HG03565 (cell line): ENCODE data around the gene ANG.
"Not testable (repeated sequence)": the region's sequence is repeated elsewhere in the genome, so short reads cannot be mapped to it uniquely, and the experiment has no call there.

Source experiments
- ATAC-seq: cut with Tn5 transposase; IDR thresholded peaks from one replicate; pipeline ENCODE4 v1.9.1; 2021; ENCODE audit warnings: mild to moderate bottlenecking, moderate library complexity; ENCODE audit not compliant: unreplicated experiment

ANG gene

DNA sequence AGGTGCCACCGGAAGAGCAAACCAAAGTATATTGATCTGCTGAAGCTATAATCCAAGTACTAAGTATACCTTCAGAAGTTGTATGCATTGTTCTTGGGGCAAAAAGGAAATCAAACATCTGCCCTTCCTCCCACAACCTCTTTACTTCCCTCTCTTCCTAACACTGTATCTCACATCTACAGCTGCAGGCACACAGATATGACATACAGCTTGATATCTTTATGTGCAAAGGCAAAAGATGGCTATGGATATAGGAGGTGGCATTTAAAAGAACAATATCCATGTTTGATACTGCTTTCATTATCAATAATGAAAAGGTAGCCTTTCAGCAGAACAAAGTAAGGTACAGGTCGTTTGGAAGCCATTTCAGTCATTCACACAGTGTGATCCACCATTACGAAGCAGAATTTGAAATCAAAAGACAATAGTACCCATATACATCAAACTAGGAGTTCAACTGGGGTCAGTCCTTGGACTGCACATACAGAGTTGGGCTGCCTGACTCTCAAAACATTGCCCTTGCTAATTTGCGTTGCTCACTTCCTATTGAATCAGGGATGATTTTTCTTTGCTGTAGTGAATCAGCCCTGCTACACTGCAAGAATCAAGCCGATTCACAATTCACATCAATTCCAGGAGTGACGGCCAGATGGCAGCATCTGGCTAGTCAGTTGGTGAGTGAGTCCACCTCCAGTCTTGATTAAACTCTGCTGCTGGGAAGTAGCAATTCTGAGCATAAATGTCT, 8.9 kb downstream of the ANG start:
- no peak for ATAC-seq

DNA sequence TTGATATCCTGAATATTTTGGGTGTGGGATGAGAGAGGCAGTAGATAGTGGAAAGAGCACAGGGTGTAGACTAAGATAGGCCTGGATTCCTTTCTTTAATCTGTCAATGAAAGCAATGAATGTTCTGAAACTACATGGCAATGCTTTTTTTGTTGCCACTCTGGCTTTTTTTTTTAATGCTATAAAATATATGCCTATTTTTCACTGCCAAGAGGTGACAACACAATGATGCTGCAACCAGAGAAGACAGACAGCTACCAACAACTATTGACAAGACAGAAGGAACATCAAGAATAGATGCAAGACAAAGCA, 9.4 kb downstream of the ANG start:
- no peak for ATAC-seq

DNA sequence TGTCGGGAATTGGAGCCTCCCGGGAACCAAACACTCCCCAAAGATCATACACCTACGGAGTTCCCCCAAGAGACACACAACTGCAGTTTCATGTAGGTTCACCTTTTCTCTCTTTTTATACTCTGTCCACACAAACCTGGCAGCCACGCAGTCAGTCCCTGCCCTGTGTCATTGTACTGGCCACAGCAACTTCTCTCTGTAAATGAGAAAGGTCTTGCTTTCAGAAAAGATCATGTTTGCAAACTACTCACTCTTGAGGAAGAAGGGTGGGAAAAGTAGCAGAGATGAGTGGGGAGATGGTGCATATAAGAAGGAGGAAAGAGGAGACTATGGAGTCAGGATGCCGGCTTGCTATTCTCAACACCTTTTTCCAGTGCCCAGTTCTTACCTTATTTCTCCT, 10.4 kb downstream of the ANG start:
- no peak for ATAC-seq

GRCh38 chr14:20699931-20700330, 11.4 kb downstream of the ANG start:
- ATAC-seq: no peak

GRCh38 chr14:20700965-20701364, 12.4 kb downstream of the ANG start:
- not testable (repeated sequence) for ATAC-seq

GRCh38 chr14:20706657-20707355, 18.2 kb downstream of the ANG start:
- no peak for ATAC-seq

- ATAC-seq: no peak
Measured at GRCh38 chr14:20707622-20708021, 19.1 kb downstream of the ANG start.

- no peak for ATAC-seq
Measured at GRCh38 chr14:20711261-20711660, 22.7 kb downstream of the ANG start.

DNA sequence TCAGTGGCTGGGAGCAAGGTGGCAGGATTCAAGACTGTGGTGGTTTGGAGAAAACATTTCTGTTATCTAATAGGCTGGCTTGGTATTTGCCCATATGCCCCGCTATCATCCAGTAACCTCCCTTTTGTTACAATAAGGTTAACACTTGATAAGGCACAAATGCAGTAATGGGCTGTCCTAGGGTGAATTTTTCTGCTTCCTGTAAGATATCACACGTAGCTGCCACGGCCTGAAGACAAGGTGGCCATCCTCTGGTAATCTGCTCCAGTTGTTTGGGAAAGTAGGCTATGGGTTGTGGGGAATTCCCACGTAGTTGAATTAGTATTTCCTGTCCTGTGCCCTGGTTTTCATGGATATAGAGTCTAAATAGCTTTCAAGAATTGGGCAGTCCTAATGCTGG, 23.1 kb downstream of the ANG start:
- ATAC-seq: no peak

DNA sequence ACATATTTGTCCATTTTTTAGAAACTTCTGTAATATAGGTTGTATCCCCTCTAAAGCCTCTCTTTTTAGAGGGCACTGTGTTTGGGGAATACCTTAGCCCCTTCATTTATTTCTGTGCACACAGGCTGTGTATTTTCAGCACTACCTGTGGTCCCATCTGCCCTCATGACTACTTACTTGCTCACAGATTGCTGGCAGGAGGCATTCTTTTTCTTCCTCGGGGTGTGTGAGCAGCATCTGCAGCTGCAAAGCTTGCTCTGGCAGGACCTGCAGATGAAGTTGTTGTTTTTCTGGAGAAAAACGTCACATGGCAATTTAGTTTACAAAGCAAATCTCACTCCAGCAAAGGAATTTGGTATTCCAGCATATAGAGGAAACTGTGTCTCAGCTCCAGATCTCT, 24.3 kb downstream of the ANG start:
- no peak for ATAC-seq

DNA sequence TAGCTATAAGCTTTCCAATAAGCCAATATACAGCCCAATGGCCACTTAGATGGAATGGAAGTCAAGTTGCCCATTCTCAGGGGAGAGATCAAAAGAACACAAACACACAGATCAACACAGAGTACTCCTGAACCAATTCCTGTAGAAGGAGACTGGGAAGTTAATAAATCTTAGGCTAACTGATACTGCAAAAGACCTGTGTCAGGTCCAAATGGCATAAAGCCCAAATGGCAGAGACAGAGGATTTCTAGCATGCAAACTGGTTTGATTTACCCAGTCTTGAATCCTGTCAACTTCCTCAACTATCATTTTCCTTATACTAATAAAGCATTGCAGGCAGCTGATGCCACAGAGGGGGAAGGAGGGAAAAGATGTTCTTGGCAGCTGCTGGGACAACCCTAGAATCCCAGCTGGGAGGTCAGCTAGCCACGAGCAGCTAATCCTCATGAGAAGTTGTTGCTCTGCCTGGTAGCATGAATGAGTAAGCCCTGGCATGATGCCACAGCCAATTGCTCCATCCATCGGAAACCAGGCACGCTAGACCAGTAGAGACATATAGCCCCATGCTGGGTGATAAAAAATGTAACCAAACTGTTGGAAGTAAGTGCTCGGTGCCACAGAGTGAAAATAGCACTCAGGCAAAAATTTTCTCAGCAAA, 26.2 kb downstream of the ANG start:
- ATAC-seq: no peak

DNA sequence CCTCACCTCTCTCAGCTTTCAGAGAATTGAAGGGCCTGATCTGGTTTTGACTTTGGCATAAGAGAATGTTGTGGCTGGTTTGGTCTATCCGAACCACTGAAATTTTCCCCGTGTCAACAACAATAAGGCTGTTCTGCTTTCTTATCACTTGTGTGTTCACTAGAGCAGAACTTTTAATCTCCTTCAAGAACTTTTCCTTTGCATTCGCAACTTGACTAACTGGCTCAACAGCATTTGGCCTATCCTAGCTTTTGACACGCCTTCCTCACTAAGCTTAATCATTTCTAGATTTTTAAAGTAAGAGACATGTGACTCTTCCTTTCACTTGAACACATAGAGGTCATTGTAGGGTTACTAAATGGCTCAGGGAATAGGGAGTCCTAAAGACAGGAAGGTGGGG, 31.2 kb downstream of the ANG start:
- ATAC-seq: no peak

GRCh38 chr14:20720741-20721140, 32.2 kb downstream of the ANG start:
- no peak for ATAC-seq

DNA sequence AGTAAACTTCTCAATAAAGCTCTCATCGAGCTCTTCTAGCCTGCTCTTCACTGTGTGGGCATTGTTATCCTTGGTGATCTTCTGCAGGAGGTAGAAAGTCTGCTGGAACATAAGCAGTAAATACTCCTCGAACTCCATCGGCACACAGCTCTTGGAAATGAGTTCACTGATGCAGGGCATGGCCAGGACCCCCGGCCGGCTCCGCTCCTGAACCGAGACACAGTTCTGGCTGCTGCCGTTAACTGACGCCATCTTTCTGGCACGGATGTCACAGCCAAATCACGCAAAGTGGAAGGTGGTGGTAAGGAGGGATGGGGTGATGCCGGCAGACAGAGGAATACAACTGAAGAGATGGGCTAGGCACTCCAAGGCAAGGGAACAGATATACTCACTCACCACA, 33.5 kb downstream of the ANG start:
- ATAC-seq: no peak

GRCh38 chr14:20723488-20723887, 34.9 kb downstream of the ANG start:
- no peak for ATAC-seq

DNA sequence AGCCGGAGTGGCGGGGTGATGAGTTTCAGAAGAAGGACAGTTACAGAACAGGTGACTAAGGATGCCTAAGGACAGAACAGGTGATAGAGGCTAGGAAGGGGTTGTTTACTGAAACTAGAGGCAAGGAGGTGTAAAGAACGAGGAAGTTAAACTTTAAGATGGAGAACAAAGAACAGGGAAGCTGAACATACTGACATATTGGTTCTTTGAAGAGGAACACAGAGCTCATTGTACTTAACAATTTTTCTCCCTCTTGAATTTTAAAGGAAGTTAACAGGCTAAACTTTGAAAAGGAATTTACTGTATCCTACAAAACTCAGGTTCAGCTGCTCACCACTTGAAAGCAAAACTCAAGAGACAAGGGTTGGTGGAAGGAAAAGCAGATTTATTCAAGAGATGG, 37.6 kb downstream of the ANG start:
- not testable (repeated sequence) for ATAC-seq

DNA sequence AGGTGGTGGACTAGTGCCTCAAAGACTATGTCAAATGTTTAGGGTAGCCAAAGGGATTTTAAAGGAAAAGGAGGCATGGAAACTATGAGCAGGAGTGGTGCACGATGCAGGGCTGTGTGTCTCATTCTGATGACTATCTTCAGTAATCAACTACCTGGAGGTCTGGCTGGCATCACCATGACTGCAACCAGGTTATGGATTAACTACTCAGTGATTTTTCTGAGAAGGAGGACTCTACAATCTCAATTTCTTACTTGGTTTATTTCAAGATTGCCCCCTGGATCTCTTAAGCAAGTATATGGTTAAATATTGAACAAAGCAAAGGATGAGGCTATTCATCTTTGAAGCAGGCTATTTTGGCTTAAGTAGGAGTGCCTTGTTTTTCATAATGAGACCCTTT, 38.0 kb downstream of the ANG start:
- ATAC-seq: no peak

- no peak for ATAC-seq
Measured at GRCh38 chr14:20730891-20731290, 42.3 kb downstream of the ANG start.

DNA sequence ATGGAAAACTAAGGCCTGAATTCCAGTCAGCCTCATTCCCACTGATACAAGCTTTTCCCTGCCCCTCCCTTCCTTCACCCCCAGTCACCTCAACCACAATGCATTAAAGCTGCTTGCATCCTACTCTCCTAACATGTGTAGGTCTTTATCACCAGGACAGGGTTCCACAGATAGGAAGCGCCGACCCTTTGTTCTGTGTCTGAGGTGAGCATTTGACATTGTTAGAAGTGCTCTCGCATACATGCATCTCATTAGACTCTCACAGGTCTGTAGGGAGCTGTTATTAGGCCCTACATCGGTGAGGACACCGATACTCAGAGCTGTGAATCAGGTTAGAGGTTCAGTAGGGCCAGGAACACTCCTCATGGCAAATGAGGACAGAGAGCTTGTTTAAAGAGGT, 43.9 kb downstream of the ANG start:
- ATAC-seq: no peak

- ATAC-seq: no peak
Measured at GRCh38 chr14:20732979-20733635, 44.5 kb downstream of the ANG start.

- no peak for ATAC-seq
Measured at GRCh38 chr14:20733684-20734429, 45.3 kb downstream of the ANG start.
